SU-DHL-6 (cell line): ENCODE data around the gene ZSWIM2.

Source experiments
- H2AFZ ChIP-seq: fragments of 200-600 bp; sonication (generic); 2 replicates; pipeline ENCODE4 v1.6.1; 2014; ENCODE audit warnings: low read depth, mild to moderate bottlenecking, moderate library complexity, mixed read lengths, antibody characterized with exemption, low read length; ENCODE audit not compliant: severe bottlenecking
- H3F3A ChIP-seq: fragments of 200-600 bp; shearing (Covaris generic); 2 replicates; pipeline ENCODE4 v1.6.0; 2016; ENCODE audit warnings: antibody characterized with exemption, mild to moderate bottlenecking; ENCODE audit not compliant: insufficient read depth
- H3K27ac ChIP-seq: fragments of 200-600 bp; sonication (generic); 2 replicates; pipeline ENCODE4 v1.5.1; 2016; ENCODE audit warnings: low read depth, mild to moderate bottlenecking, low read length, moderate library complexity, mixed read lengths
- H3K27me3 ChIP-seq: fragments of 200-600 bp; sonication (generic), shearing (Covaris generic); 2 replicates; pipeline ENCODE4 v1.6.0; 2014; ENCODE audit warnings: mild to moderate bottlenecking, low read length
- H3K36me3 ChIP-seq: fragments of 200-600 bp; sonication (generic); 2 replicates; pipeline ENCODE4 v1.6.1; 2014; ENCODE audit warnings: mild to moderate bottlenecking, low read length, mixed read lengths
- H3K4me2 ChIP-seq: fragments of 300-600, 200-600 bp; shearing (Covaris generic), sonication (generic); 2 replicates; pipeline ENCODE4 v1.6.0; 2014; ENCODE audit warnings: low read length, low read depth, mild to moderate bottlenecking; ENCODE audit not compliant: poor library complexity, severe bottlenecking
- H3K4me3 ChIP-seq: fragments of 200-600 bp; sonication (generic); 2 replicates; pipeline ENCODE4 v1.5.1; 2014; ENCODE audit warnings: antibody characterized with exemption, low read length, mild to moderate bottlenecking, mixed read lengths; ENCODE audit not compliant: insufficient read depth, poor library complexity, severe bottlenecking
- H3K79me2 ChIP-seq: fragments of 200-600 bp; sonication (generic); 2 replicates; pipeline ENCODE4 v1.6.1; 2014; ENCODE audit warnings: mild to moderate bottlenecking, low read length, moderate library complexity; ENCODE audit not compliant: insufficient read depth
- H3K9ac ChIP-seq: fragments of 200-600 bp; sonication (generic); 2 replicates; pipeline ENCODE4 v1.7.0; 2014; ENCODE audit warnings: mild to moderate bottlenecking, low read length
- H3K9me2 ChIP-seq: fragments of 200-600 bp; sonication (generic); replicated peaks from 2 replicates; pipeline ENCODE4 v1.6.1; 2014; ENCODE audit warnings: low read length; ENCODE audit not compliant: insufficient read depth
- H3K9me3 ChIP-seq: fragments of 200-600 bp; sonication (generic); 2 replicates; pipeline ENCODE4 v1.6.1; 2014; ENCODE audit warnings: low read length, mixed read lengths; ENCODE audit not compliant: insufficient read depth
- H4K20me1 ChIP-seq: fragments of 200-600 bp; sonication (generic); 2 replicates; pipeline ENCODE4 v1.6.1; 2014; ENCODE audit warnings: low read depth, mild to moderate bottlenecking, antibody characterized with exemption, low read length, moderate library complexity, mixed read lengths
- EZH2phosphoT487 ChIP-seq: fragments of 200-600 bp; sonication (generic), shearing (Covaris generic); conservative IDR thresholded peaks from 2 replicates; pipeline ENCODE4 v1.6.1; 2018; ENCODE audit warnings: mild to moderate bottlenecking, antibody characterized with exemption, low read length, moderate library complexity, mixed read lengths
- TF ChIP-seq, protein P1 (sequence below): fragments of 200-600 bp; sonication (generic); IDR thresholded peaks from one replicate; pipeline ENCODE4 v1.5.1; 2017; ENCODE audit warnings: antibody characterized with exemption, mild to moderate bottlenecking, low read length, moderate library complexity; ENCODE audit not compliant: insufficient read depth, poor library complexity, severe bottlenecking

Gene ZSWIM2

DNA sequence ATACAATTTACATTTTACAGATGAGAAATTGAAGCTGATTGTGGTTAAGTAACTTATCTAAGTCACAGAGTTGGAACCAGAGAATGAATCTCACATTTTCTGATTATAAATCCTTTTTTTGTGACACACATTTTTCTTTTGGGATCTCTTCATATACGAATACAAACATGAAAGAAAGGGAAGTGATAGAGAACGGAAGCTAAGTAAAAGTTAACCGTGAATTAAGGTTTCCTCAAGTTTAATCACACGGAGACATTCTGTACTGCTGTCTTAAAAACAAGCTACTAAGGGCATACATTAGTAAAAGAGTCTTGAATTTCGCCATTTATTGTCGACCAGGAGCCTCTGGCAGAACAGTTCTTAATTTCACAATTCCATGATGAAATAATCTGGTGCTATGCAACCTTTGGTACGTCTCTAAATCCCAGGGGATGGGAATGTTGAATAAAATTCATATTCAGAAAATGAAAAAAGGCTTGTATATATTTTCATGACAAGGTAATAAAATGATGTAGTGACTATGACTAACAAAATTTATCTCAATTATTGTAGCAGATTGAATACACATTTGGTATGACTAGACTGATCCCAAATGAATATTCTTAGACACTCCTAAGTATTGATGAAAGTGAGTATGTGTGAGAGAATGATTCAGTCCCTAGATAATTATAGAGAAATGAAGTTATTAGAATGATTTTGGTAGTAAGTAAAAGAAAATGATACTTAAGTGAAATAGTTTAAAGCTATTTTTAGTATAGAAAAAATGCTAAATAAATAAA, 40.3 kb upstream of the ZSWIM2 start:
- Histone ChIP-seq H4K20me1 (no peaks in the 10 kb centered on the region), H3K4me2 (no peak overlapping the region), H2AFZ (no peak overlapping the region), H3K4me3 (no peak overlapping the region), H3F3A (no peaks in the 10 kb centered on the region), H3K9ac (no peak overlapping the region), H3K27me3 (no peaks in the 10 kb centered on the region), H3K36me3 (no peaks in the 10 kb centered on the region), H3K27ac (no peak overlapping the region), H3K9me3 (no peaks in the 10 kb centered on the region), H3K79me2 (no peaks in the 10 kb centered on the region), H3K9me2 (no peaks in the 10 kb centered on the region)
- no peak for TF ChIP-seq EZH2phosphoT487
- TF ChIP-seq, protein P1, sequence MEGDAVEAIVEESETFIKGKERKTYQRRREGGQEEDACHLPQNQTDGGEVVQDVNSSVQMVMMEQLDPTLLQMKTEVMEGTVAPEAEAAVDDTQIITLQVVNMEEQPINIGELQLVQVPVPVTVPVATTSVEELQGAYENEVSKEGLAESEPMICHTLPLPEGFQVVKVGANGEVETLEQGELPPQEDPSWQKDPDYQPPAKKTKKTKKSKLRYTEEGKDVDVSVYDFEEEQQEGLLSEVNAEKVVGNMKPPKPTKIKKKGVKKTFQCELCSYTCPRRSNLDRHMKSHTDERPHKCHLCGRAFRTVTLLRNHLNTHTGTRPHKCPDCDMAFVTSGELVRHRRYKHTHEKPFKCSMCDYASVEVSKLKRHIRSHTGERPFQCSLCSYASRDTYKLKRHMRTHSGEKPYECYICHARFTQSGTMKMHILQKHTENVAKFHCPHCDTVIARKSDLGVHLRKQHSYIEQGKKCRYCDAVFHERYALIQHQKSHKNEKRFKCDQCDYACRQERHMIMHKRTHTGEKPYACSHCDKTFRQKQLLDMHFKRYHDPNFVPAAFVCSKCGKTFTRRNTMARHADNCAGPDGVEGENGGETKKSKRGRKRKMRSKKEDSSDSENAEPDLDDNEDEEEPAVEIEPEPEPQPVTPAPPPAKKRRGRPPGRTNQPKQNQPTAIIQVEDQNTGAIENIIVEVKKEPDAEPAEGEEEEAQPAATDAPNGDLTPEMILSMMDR, result no peak

DNA sequence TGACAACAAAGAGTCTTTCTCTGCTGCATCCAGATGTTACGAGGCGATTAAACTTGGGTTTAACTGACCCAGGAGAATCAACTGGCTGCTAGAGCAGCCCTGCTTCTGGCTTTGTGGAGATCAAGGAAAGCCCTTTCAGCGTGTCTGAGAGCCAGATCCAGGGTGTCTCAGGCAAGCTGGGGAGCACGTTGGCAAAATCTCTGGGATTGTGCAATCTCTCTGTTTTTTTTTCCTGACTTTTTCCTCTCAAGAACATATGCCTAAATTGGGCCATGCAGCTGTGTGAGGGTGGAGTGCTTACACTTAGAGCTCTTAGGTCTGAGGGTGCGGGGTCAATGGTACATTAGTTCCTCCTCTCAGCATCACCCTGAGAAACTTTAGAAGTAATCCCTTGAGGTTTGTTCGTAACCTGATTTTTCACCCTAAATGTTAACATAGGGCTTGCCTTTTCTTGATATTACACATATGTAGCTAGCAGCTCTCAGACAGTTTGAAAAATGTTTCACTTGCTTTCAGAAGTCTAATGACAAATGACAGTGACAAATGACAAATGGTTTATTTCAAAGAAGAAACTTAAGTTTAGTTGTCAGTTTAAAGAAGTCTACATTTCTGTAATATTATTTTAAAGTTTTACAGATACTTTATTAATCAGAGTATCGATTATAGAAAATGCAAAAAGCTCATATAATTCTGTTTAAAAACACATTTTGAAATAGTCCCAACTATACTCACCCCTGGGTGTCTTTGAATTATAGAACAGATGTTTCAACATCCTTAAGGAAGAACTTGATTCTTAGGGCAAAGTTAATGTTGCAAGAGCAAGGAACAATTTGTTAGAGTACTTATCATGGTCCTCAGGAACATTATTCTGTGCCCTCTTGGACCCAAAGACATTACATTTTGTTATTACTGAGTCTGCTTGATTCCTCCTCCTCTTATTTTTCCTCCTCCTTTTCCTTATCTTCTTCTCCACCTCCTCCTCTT, 38.4 kb upstream of the ZSWIM2 start:
- H2AFZ ChIP-seq, result no peak overlapping the region
- no peaks in the 10 kb centered on the region for H3K9me2 ChIP-seq
- TF ChIP-seq EZH2phosphoT487, result no peak
- TF ChIP-seq, protein P1, result no peak
- no peaks in the 10 kb centered on the region for H3K27me3 ChIP-seq
- H3K9ac ChIP-seq, result no peak overlapping the region
- no peak overlapping the region for H3K4me3 ChIP-seq
- H3K27ac ChIP-seq, result no peak overlapping the region
- no peaks in the 10 kb centered on the region for H3F3A ChIP-seq
- no peaks in the 10 kb centered on the region for H3K36me3 ChIP-seq
- no peaks in the 10 kb centered on the region for H3K9me3 ChIP-seq
- no peaks in the 10 kb centered on the region for H3K79me2 ChIP-seq
- H3K4me2 ChIP-seq, result no peak overlapping the region
- H4K20me1 ChIP-seq, result no peaks in the 10 kb centered on the region

DNA sequence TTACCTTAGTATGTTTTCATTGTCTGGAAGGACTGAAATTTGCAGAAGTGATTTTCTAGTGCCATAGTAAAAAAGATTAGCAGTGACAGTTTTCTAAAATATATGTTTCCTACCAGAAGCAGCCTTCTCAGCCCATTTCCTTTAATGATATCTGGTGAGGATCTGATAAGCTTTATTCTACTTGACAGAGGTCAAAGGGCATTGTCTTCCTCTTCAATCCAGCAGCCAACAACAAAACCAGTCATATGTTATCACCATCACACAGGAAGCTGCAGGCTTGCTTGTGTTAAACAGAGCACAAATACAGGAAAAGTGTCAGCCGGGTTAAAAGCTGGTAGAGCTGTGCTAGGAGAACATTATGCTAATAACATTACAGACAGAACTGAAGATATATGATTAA, 35.6 kb upstream of the ZSWIM2 start:
- Histone ChIP-seq H3K79me2 (no peaks in the 10 kb centered on the region), H3K9me2 (no peaks in the 10 kb centered on the region), H3K9me3 (no peaks in the 10 kb centered on the region), H3K27ac (no peak overlapping the region), H3K36me3 (no peaks in the 10 kb centered on the region), H3F3A (no peaks in the 10 kb centered on the region), H3K4me2 (no peak overlapping the region), H3K4me3 (no peak overlapping the region), H3K9ac (no peak overlapping the region), H4K20me1 (no peaks in the 10 kb centered on the region), H3K27me3 (no peaks in the 10 kb centered on the region), H2AFZ (no peak overlapping the region)
- TF ChIP-seq EZH2phosphoT487, result no peak
- TF ChIP-seq, protein P1, result no peak
